GM13977 (cell line): ENCODE results near the gene TMC6.
"Not testable (repeated sequence)": the region's sequence is repeated elsewhere in the genome, so short reads cannot be mapped to it uniquely, and the experiment has no call there.

Experiments
- DNase-seq: peaks from one replicate; pipeline ENCODE4 v3.0.0; 2012; ENCODE audit warnings: low spot score
- in situ Hi-C: fragments of 300-500 bp; cut with MboI; formaldehyde crosslinking; loops from one replicate; pipeline ENCODE4 v1.12.0; 2022; ENCODE audit warnings: low sequenced_read_pairs, low pct_unique_long_range_greater_than_20kb, mixed read lengths, inconsistent platforms; ENCODE audit not compliant: unreplicated experiment
- TF ChIP-seq, protein P1 (sequence below): IDR thresholded peaks from 2 replicates; pipeline ENCODE4 v1.5.1; 2012; ENCODE audit warnings: mild to moderate bottlenecking, control low read depth; ENCODE audit not compliant: insufficient read depth; ENCODE audit errors: extremely low read depth, missing control alignments

TMC6 gene

DNA sequence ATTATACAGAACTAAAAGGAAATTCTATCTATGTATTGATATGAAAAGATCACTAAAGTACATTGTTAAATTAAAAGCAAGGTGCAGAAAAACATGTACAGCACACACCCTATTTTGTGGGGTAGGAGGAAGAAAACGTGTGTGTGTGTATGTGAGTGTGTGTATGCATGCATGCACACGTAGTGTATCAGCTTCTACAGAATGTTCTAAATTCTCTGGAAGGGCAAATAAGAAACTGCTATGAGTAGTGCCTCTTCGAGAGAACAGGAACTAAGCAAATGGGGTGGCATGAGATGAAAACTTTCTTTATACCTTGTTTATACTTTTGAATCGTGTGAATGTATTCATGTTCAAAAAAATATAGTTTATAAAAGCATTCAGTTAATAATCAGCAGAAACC is 58.9 kb downstream of the TMC6 start:
- no peak for DNase-seq
- TF ChIP-seq, protein P1, sequence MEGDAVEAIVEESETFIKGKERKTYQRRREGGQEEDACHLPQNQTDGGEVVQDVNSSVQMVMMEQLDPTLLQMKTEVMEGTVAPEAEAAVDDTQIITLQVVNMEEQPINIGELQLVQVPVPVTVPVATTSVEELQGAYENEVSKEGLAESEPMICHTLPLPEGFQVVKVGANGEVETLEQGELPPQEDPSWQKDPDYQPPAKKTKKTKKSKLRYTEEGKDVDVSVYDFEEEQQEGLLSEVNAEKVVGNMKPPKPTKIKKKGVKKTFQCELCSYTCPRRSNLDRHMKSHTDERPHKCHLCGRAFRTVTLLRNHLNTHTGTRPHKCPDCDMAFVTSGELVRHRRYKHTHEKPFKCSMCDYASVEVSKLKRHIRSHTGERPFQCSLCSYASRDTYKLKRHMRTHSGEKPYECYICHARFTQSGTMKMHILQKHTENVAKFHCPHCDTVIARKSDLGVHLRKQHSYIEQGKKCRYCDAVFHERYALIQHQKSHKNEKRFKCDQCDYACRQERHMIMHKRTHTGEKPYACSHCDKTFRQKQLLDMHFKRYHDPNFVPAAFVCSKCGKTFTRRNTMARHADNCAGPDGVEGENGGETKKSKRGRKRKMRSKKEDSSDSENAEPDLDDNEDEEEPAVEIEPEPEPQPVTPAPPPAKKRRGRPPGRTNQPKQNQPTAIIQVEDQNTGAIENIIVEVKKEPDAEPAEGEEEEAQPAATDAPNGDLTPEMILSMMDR, result no peak
- in situ Hi-C loops, result no loop called here

DNA sequence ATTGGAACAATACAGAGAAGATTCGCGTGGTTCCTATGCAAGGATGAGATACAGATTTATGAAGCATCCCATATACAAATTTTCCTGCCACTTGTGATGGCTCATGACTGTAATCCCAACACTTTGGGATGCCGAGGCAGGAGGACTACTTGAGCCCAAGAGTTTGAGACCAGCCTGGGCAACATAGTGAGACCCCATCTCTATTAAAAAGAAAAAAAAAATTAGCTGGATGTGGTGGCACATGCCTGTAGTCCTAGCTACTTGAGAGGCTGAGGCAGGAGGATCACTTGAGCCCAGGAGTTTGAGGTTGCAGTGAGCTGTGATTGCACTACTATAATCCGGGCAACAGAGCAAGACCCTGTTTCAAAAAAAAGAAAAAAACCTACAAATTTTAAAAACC is 61.6 kb downstream of the TMC6 start:
- DNase-seq, in situ Hi-C loops: not testable (repeated sequence)

DNA sequence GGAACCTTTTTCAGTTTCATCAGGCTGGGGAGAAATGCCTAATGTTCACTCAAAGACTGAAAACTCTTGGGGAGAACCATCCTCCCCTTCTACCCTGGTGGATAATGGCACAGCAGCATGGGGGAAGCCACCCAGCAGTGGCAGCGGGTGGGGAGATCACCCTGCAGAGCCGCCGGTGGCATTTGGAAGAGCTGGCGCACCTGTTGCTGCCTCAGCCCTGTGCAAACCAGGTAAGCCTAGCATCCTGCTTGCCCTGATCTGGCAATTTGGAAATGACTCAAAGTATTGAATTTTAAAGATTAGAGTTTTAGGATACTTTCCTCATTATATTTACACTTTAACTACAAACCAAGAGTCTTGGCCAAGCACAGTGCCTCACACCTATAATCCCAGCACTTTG is 63.8 kb downstream of the TMC6 start:
- no peak for DNase-seq
- in situ Hi-C loops, result no loop called here
- TF ChIP-seq, protein P1, result no peak

DNA sequence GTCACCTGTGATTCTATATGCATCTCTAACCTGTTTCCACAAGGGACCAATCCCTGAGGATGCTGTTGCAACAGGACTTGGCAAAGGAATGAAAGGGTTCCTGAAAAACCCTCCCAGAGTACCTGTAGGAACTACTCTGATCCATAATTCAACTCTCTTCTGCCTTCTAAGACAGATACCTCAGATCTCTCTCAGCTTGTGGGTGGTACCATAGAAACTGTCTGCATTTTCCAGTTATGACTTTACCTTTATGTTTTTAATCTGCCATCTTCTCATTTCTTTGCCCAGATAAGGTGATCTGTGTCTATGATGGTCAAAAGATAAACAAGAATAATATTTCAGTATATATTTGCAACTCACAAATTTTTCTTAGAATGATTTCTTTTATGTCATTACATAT is 65.1 kb downstream of the TMC6 start:
- in situ Hi-C loops, result no loop called here
- no peak for DNase-seq
- TF ChIP-seq, protein P1, result no peak

DNA sequence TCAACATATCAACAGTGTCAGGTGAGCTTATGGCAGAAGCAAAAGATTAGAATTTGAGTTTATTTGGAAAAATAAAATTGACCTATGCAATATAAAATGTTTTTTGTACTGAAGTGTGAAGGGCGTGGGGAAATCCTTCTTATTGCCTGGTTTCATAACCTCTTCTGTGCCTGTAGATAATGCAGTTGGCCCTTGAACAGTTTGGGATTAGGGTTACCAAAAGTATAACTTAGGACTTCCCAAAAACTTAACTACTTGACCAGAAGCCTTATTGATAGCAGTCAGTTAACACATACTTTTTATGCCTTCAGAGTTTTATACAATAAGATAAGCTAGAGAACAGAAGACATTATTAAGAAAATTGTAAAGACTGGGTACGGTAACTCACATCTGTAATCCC is 66.0 kb downstream of the TMC6 start:
- TF ChIP-seq, protein P1, result no peak
- no peak for DNase-seq
- in situ Hi-C loops, result no loop called here
